Glutamatergic neuron (in vitro differentiated cells): Measurements from ENCODE around the gene HBA1. TPM values are rescaled to one million over a fixed set of nuclear protein-coding genes. Genes with fewer than 3 reads are reported as not detected.

Source experiments
- DNase-seq: peaks from one replicate; pipeline ENCODE4 v3.0.0; 2022
- H3K27ac Mint-ChIP-seq: one replicate; pipeline ENCODE4 v1.8.0; 2020; ENCODE audit warnings: mild to moderate bottlenecking, mixed read lengths, inconsistent platforms; ENCODE audit not compliant: unreplicated experiment
- H3K27me3 Mint-ChIP-seq: one replicate; pipeline ENCODE4 v1.8.0; 2020; ENCODE audit warnings: mild to moderate bottlenecking, moderate library complexity, mixed read lengths, inconsistent platforms; ENCODE audit not compliant: unreplicated experiment
- H3K36me3 Mint-ChIP-seq: one replicate; pipeline ENCODE4 v1.8.0; 2020; ENCODE audit warnings: mild to moderate bottlenecking, mixed read lengths, inconsistent platforms; ENCODE audit not compliant: unreplicated experiment
- H3K4me1 Mint-ChIP-seq: one replicate; pipeline ENCODE4 v1.8.0; 2020; ENCODE audit warnings: mild to moderate bottlenecking, low read depth, mixed read lengths, inconsistent platforms; ENCODE audit not compliant: unreplicated experiment
- H3K4me3 Mint-ChIP-seq: one replicate; pipeline ENCODE4 v1.8.0; 2020; ENCODE audit warnings: mild to moderate bottlenecking, mixed read lengths, inconsistent platforms; ENCODE audit not compliant: unreplicated experiment
- H3K9me3 Mint-ChIP-seq: one replicate; pipeline ENCODE4 v1.8.0; 2020; ENCODE audit warnings: mild to moderate bottlenecking, moderate library complexity, mixed read lengths, inconsistent platforms; ENCODE audit not compliant: unreplicated experiment
- total RNA-seq: library from RNA; stranded (reverse); fragmentation: NEBNext Ultra II Directional; extraction: Animal tissue kit (Norgen Biotek cat#: 25700); gene quantifications from one replicate; pipeline ENCODE4 v1.2.1, GENCODE V29; 2021; ENCODE audit not compliant: unreplicated experiment
- TF ChIP-seq, protein P1 (sequence below): fragments of 200-600 bp; sonication (generic); IDR thresholded peaks from one replicate; pipeline ENCODE4 v1.5.0; 2021; ENCODE audit not compliant: partially characterized antibody, unreplicated experiment

Gene HBA1
- total RNA-seq, 1 donor from 2014 or later: 1.5 TPM

DNA sequence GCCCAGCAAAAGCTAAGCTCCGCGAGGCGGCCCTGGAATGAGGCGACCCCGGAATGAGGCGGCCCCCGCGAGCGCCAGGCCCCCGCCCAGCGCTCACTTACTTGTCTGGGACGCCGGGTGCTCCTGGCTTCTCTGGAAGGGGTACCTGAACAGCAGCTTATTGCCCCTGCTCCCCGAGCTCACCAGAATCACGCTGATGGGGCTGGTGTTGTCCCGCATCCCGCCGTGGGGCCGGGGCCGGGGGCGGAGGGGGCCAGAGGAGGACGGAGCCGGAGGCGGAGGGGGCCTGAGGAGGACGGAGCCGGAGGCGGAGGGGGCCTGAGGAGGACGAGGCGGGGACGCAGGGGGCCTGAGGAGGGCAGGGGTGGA is 38.4 kb upstream of the HBA1 start:
- H3K27me3 Mint-ChIP-seq: peaks cover 3% of the 10 kb centered on the region
- TF ChIP-seq, protein P1, sequence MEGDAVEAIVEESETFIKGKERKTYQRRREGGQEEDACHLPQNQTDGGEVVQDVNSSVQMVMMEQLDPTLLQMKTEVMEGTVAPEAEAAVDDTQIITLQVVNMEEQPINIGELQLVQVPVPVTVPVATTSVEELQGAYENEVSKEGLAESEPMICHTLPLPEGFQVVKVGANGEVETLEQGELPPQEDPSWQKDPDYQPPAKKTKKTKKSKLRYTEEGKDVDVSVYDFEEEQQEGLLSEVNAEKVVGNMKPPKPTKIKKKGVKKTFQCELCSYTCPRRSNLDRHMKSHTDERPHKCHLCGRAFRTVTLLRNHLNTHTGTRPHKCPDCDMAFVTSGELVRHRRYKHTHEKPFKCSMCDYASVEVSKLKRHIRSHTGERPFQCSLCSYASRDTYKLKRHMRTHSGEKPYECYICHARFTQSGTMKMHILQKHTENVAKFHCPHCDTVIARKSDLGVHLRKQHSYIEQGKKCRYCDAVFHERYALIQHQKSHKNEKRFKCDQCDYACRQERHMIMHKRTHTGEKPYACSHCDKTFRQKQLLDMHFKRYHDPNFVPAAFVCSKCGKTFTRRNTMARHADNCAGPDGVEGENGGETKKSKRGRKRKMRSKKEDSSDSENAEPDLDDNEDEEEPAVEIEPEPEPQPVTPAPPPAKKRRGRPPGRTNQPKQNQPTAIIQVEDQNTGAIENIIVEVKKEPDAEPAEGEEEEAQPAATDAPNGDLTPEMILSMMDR: no peak
- H3K9me3 Mint-ChIP-seq: peaks cover 2% of the 10 kb centered on the region
- peak; percentile 70 for DNase-seq
- H3K36me3 Mint-ChIP-seq: no peaks in the 10 kb centered on the region
- peak overlapping the region; percentile 82 for H3K4me3 Mint-ChIP-seq
- peak overlapping the region; percentile 60 for H3K27ac Mint-ChIP-seq
- H3K4me1 Mint-ChIP-seq: no peaks in the 10 kb centered on the region

- Mint-ChIP-seq H3K27ac (no peak overlapping the region), H3K27me3 (peaks cover 5% of the 10 kb centered on the region), H3K9me3 (peaks cover 2% of the 10 kb centered on the region), H3K36me3 (no peaks in the 10 kb centered on the region), H3K4me3 (no peak overlapping the region), H3K4me1 (no peaks in the 10 kb centered on the region)
- no peak for DNase-seq
- TF ChIP-seq, protein P1: no peak
These were observed 36.2 kb upstream of the HBA1 start for GRCh38 chr16:140175-140857.

- Mint-ChIP-seq H3K27me3 (peaks cover 7% of the 10 kb centered on the region), H3K4me1 (no peaks in the 10 kb centered on the region), H3K36me3 (no peaks in the 10 kb centered on the region), H3K9me3 (peaks cover 2% of the 10 kb centered on the region), H3K4me3 (no peak overlapping the region), H3K27ac (no peak overlapping the region)
- TF ChIP-seq, protein P1: no peak
- DNase-seq: no peak
These were observed 34.0 kb upstream of the HBA1 start for GRCh38 chr16:142405-142967.

GRCh38 chr16:143047-143446 is 33.4 kb upstream of the HBA1 start:
- H3K27me3 Mint-ChIP-seq: peaks cover 7% of the 10 kb centered on the region
- H3K27ac Mint-ChIP-seq: no peak overlapping the region

GRCh38 chr16:143456-143855 is 33.0 kb upstream of the HBA1 start:
- Mint-ChIP-seq H3K4me3 (no peak overlapping the region), H3K27ac (no peak overlapping the region)
- no peak for DNase-seq

More at GRCh38 chr16:143047-143446, 33.4 kb upstream of the HBA1 start:
- Mint-ChIP-seq H3K4me3 (no peak overlapping the region), H3K36me3 (no peaks in the 10 kb centered on the region), H3K9me3 (peaks cover 2% of the 10 kb centered on the region), H3K4me1 (no peaks in the 10 kb centered on the region)
- no peak for DNase-seq
- TF ChIP-seq, protein P1: no peak

More at GRCh38 chr16:143456-143855, 33.0 kb upstream of the HBA1 start:
- no peaks in the 10 kb centered on the region for H3K36me3 Mint-ChIP-seq
- H3K4me1 Mint-ChIP-seq: no peaks in the 10 kb centered on the region
- TF ChIP-seq, protein P1: no peak
- H3K27me3 Mint-ChIP-seq: peaks cover 7% of the 10 kb centered on the region
- peaks cover 2% of the 10 kb centered on the region for H3K9me3 Mint-ChIP-seq
